Testis (tissue), 2 donors: ENCODE results near the gene MAP2K5.

Source experiments
- CTCF ChIP-seq, 3 experiments: fragments of 450-650 bp in 2 of 3; fragments of 200-600 bp in 1 of 3; sonication (generic) in 1 of 3; IDR thresholded peaks; one replicate each; pipeline ENCODE4 v1.5.1; 2016 to 2019; ENCODE audit warnings: antibody characterized with exemption in 3 of 3, mild to moderate bottlenecking in 2 of 3, moderate library complexity in 1 of 3
- POLR2A ChIP-seq: fragments of 450-650 bp; IDR thresholded peaks from one replicate; pipeline ENCODE4 v1.6.1; 2017; ENCODE audit warnings: antibody characterized with exemption, mild to moderate bottlenecking, moderate library complexity

GRCh38 chr15:67550522-67550921 is 8.0 kb downstream of the MAP2K5 start:
- TF ChIP-seq CTCF (IDR thresholded peaks at IDR 0.05) (no peak), POLR2A (no peak)
